Thyroid gland (tissue), 4 donors: ENCODE measurements around the gene HSBP1.

Source experiments
- CTCF ChIP-seq, 6 experiments: fragments of 200-600 bp in 3 of 6; fragments of 450-650 bp in 3 of 6; sonication (generic) in 3 of 6; IDR thresholded peaks; one replicate each; pipeline ENCODE4 v1.5.1; 2016 to 2019; ENCODE audit warnings: antibody characterized with exemption in 6 of 6, mild to moderate bottlenecking in 2 of 6, inconsistent platforms in 1 of 6, moderate library complexity in 1 of 6
- POLR2A ChIP-seq, 2 donors: fragments of 450-650 bp; IDR thresholded peaks; one replicate each; pipeline ENCODE4 v1.6.1; 2017; ENCODE audit warnings: antibody characterized with exemption in 2 of 2, mild to moderate bottlenecking in 2 of 2, moderate library complexity in 1 of 2

GRCh38 chr16:83862661-83863060 is 54.9 kb downstream of the HSBP1 start:
- TF ChIP-seq CTCF (IDR thresholded peaks at IDR 0.05) (no peak), POLR2A (IDR thresholded peaks at IDR 0.05) (no peak)
